WTC11 (cell line): ENCODE data around the gene RCL1. TPM values are rescaled to one million over a fixed set of nuclear protein-coding genes. Genes with fewer than 3 reads are reported as not detected.

Source experiments
- ATAC-seq: fragments of 200-7000 bp; cut with Tn5 transposase; 2 replicates; pipeline ENCODE4 v1.10.0; 2021; ENCODE audit warnings: mild to moderate bottlenecking, moderate library complexity
- CTCF ChIA-PET: fragments of 300-600 bp; sonication (Branson Sonifier 250); formaldehyde crosslinking; loops from one replicate; lab custom pipeline; 2021; ENCODE audit warnings: antibody characterized with exemption; lab: Charles Lee
- POLR2A ChIA-PET: fragments of 350-600 bp; sonication (Branson Sonifier 250); formaldehyde crosslinking; loops from one replicate; lab custom pipeline; 2021; ENCODE audit warnings: antibody characterized with exemption; lab: Charles Lee
- DNase-seq: peaks from one replicate; pipeline ENCODE4 v3.0.0; 2021; ENCODE audit warnings: low spot score
- H3K27ac Mint-ChIP-seq: 2 replicates; pipeline ENCODE4 v1.8.0; 2021; ENCODE audit warnings: mixed read lengths
- H3K27me3 Mint-ChIP-seq: 2 replicates; pipeline ENCODE4 v1.8.0; 2021; ENCODE audit warnings: low read depth, mild to moderate bottlenecking, moderate library complexity, mixed read lengths
- H3K36me3 Mint-ChIP-seq: 2 replicates; pipeline ENCODE4 v1.8.0; 2021; ENCODE audit warnings: mixed read lengths
- H3K4me1 Mint-ChIP-seq: 2 replicates; pipeline ENCODE4 v1.8.0; 2022; ENCODE audit warnings: mixed read lengths
- H3K4me3 Mint-ChIP-seq: 2 replicates; pipeline ENCODE4 v1.8.0; 2021; ENCODE audit warnings: mild to moderate bottlenecking, moderate library complexity, mixed read lengths
- H3K9me3 Mint-ChIP-seq: 2 replicates; pipeline ENCODE4 v1.8.0; 2021; ENCODE audit warnings: mixed read lengths
- AFF4 ChIP-seq: sonication (generic); formaldehyde crosslinking; IDR thresholded peaks from 2 replicates; pipeline ENCODE4 v1.8.1; 2023; ENCODE audit warnings: mild to moderate bottlenecking, missing genetic modification reagents, borderline replicate concordance
- ATF1 ChIP-seq: sonication (generic); formaldehyde crosslinking; IDR thresholded peaks from 2 replicates; pipeline ENCODE4 v1.8.1; 2023; ENCODE audit warnings: mild to moderate bottlenecking, moderate library complexity, missing genetic modification reagents
- ATF3 ChIP-seq: sonication (generic); formaldehyde crosslinking; conservative IDR thresholded peaks from 2 replicates; pipeline ENCODE4 v1.8.1; 2022; ENCODE audit warnings: mild to moderate bottlenecking, missing genetic modification reagents
- CBFB ChIP-seq: sonication (generic); formaldehyde crosslinking; IDR thresholded peaks from 2 replicates; pipeline ENCODE4 v1.8.1; 2022; ENCODE audit warnings: mild to moderate bottlenecking, low read depth, missing genetic modification reagents
- CREM ChIP-seq: sonication (generic); formaldehyde crosslinking; IDR thresholded peaks from 2 replicates; pipeline ENCODE4 v1.8.1; 2022; ENCODE audit warnings: mild to moderate bottlenecking, missing genetic modification reagents, moderate library complexity
- ELF4 ChIP-seq: sonication (generic); formaldehyde crosslinking; IDR thresholded peaks from 2 replicates; pipeline ENCODE4 v1.8.1; 2022; ENCODE audit warnings: low read depth, mild to moderate bottlenecking, moderate library complexity, missing genetic modification reagents
- EMX1 ChIP-seq: fragments of 250-450 bp; sonication (Bioruptor Pico); IDR thresholded peaks from 2 replicates; pipeline ENCODE4 v1.8.0; 2021; ENCODE audit warnings: mild to moderate bottlenecking
- ERG ChIP-seq: fragments of 250-450 bp; sonication (Bioruptor Pico); IDR thresholded peaks from 2 replicates; pipeline ENCODE4 v1.8.0; 2021; ENCODE audit warnings: mild to moderate bottlenecking
- FOXK1 ChIP-seq: sonication (generic); formaldehyde crosslinking; IDR thresholded peaks from 2 replicates; pipeline ENCODE4 v1.8.0; 2022; ENCODE audit warnings: mild to moderate bottlenecking, moderate library complexity, missing genetic modification reagents
- GABPB1 ChIP-seq: sonication (generic); formaldehyde crosslinking; IDR thresholded peaks from 2 replicates; pipeline ENCODE4 v1.8.1; 2023; ENCODE audit warnings: mild to moderate bottlenecking, missing genetic modification reagents
- GTF2I ChIP-seq: fragments of 250-450 bp; sonication (Bioruptor Pico); conservative IDR thresholded peaks from 2 replicates; pipeline ENCODE4 v1.4.0; 2021; ENCODE audit warnings: mild to moderate bottlenecking
- JUN ChIP-seq: sonication (generic); formaldehyde crosslinking; IDR thresholded peaks from 2 replicates; pipeline ENCODE4 v1.8.0; 2023; ENCODE audit warnings: mild to moderate bottlenecking, missing genetic modification reagents
- MAX ChIP-seq: sonication (generic); formaldehyde crosslinking; IDR thresholded peaks from 2 replicates; pipeline ENCODE4 v1.8.0; 2022; ENCODE audit warnings: mild to moderate bottlenecking, missing genetic modification reagents
- NFE2L1 ChIP-seq: sonication (generic); formaldehyde crosslinking; IDR thresholded peaks from 2 replicates; pipeline ENCODE4 v1.8.1; 2023; ENCODE audit warnings: missing genetic modification reagents
- NFYB ChIP-seq: sonication (generic); formaldehyde crosslinking; conservative IDR thresholded peaks from 2 replicates; pipeline ENCODE4 v1.8.0; 2022; ENCODE audit warnings: low read depth, missing genetic modification reagents
- OVOL2 ChIP-seq: fragments of 250-450 bp; sonication (Bioruptor Pico); IDR thresholded peaks from 2 replicates; pipeline ENCODE4 v1.9.0; 2021; ENCODE audit warnings: mild to moderate bottlenecking, borderline replicate concordance
- SMAD4 ChIP-seq: sonication (generic); formaldehyde crosslinking; IDR thresholded peaks from 2 replicates; pipeline ENCODE4 v1.8.0; 2022; ENCODE audit warnings: mild to moderate bottlenecking, missing genetic modification reagents
- TEAD4 ChIP-seq: sonication (generic); formaldehyde crosslinking; IDR thresholded peaks from 2 replicates; pipeline ENCODE4 v1.8.0; 2022; ENCODE audit warnings: mild to moderate bottlenecking, missing genetic modification reagents
- ZBTB21 ChIP-seq: sonication (generic); formaldehyde crosslinking; IDR thresholded peaks from 2 replicates; pipeline ENCODE4 v1.8.1; 2023; ENCODE audit warnings: mild to moderate bottlenecking, missing genetic modification reagents, borderline replicate concordance
- ZMAT4 ChIP-seq: fragments of 250-450 bp; sonication (Bioruptor Pico); IDR thresholded peaks from 2 replicates; pipeline ENCODE4 v1.9.0; 2021; ENCODE audit warnings: mild to moderate bottlenecking
- ZNF121 ChIP-seq: sonication (generic); formaldehyde crosslinking; IDR thresholded peaks from 2 replicates; pipeline ENCODE4 v1.8.0; 2023; ENCODE audit warnings: missing genetic modification reagents
- ZNF232 ChIP-seq: sonication (generic); formaldehyde crosslinking; IDR thresholded peaks from 2 replicates; pipeline ENCODE4 v1.8.0; 2022; ENCODE audit warnings: mild to moderate bottlenecking, missing genetic modification reagents
- ZNF317 ChIP-seq: sonication (generic); formaldehyde crosslinking; IDR thresholded peaks from 2 replicates; pipeline ENCODE4 v1.8.1; 2023; ENCODE audit warnings: low read depth, mild to moderate bottlenecking, moderate library complexity, missing genetic modification reagents, borderline replicate concordance
- ZNF396 ChIP-seq: fragments of 250-450 bp; sonication (Bioruptor Pico); IDR thresholded peaks from 2 replicates; pipeline ENCODE4 v1.8.0; 2021; ENCODE audit warnings: mild to moderate bottlenecking, moderate library complexity, borderline replicate concordance
- ZNF671 ChIP-seq: fragments of 250-450 bp; sonication (Bioruptor Pico); IDR thresholded peaks from 2 replicates; pipeline ENCODE4 v1.8.0; 2021; ENCODE audit warnings: mild to moderate bottlenecking
- ZSCAN18 ChIP-seq: fragments of 250-450 bp; sonication (Bioruptor Pico); IDR thresholded peaks from 2 replicates; pipeline ENCODE4 v2.1.2; 2022; ENCODE audit warnings: mild to moderate bottlenecking, moderate library complexity
- total RNA-seq: library from RNA; stranded (reverse); gene quantifications from 3 replicates; pipeline ENCODE4 v1.2.3, GENCODE V29; 2021

RCL1 gene
- total RNA-seq, 1 experiment from 2014 or later = 27.2 TPM

GRCh38 chr9:4890242-4890641, 97.5 kb downstream of the RCL1 start:
- no peak overlapping the region for H3K4me3 Mint-ChIP-seq
- DNase-seq = no peak
- CTCF ChIA-PET = no interaction called here
- peaks cover 5% of the 10 kb centered on the region for H3K36me3 Mint-ChIP-seq
- ATAC-seq = no peak
- TF ChIP-seq TEAD4 (CRISPR knock-in tag) = no peak
- TF ChIP-seq NFE2L1 (CRISPR knock-in tag) = no peak
- TF ChIP-seq ATF1 (CRISPR knock-in tag) = no peak
- TF ChIP-seq NFYB (CRISPR knock-in tag) = no peak
- no peak for TF ChIP-seq ZMAT4
- no peak for TF ChIP-seq ZSCAN18 (CRISPR knock-in tag)
- TF ChIP-seq, all 79 proteins: peak for 0
- no peaks in the 10 kb centered on the region for H3K27me3 Mint-ChIP-seq
- peaks cover 6% of the 10 kb centered on the region; the same call in 1 of the 2 replicates for H3K9me3 Mint-ChIP-seq
- peaks cover 11% of the 10 kb centered on the region for H3K4me1 Mint-ChIP-seq
- POLR2A ChIA-PET = no interaction called here
- H3K27ac Mint-ChIP-seq = no peak overlapping the region

GRCh38 chr9:4890929-4891328, 98.2 kb downstream of the RCL1 start:
- CTCF ChIA-PET = no interaction called here
- H3K9me3 Mint-ChIP-seq = peaks cover 6% of the 10 kb centered on the region; the same call in 1 of the 2 replicates
- DNase-seq (no peak), ATAC-seq (no peak)
- no peak for TF ChIP-seq TEAD4 (CRISPR knock-in tag)
- TF ChIP-seq GABPB1 (CRISPR knock-in tag) = no peak
- no peak for TF ChIP-seq MAX
- TF ChIP-seq FOXK1 (CRISPR knock-in tag) = no peak
- no peak for TF ChIP-seq OVOL2 (CRISPR knock-in tag)
- TF ChIP-seq AFF4 (CRISPR knock-in tag) = no peak
- no peak for TF ChIP-seq ZNF121 (CRISPR knock-in tag)
- no peak for TF ChIP-seq GTF2I (CRISPR knock-in tag)
- TF ChIP-seq JUN (CRISPR knock-in tag) = no peak
- H3K27ac Mint-ChIP-seq = no peak overlapping the region
- H3K27me3 Mint-ChIP-seq = no peaks in the 10 kb centered on the region
- no peak overlapping the region for H3K4me3 Mint-ChIP-seq
- POLR2A ChIA-PET = no interaction called here
- peaks cover 11% of the 10 kb centered on the region for H3K4me1 Mint-ChIP-seq
- peaks cover 3% of the 10 kb centered on the region for H3K36me3 Mint-ChIP-seq

- Mint-ChIP-seq H3K4me1 (peaks cover 11% of the 10 kb centered on the region), H3K27me3 (no peaks in the 10 kb centered on the region), H3K27ac (no peak overlapping the region), H3K36me3 (no peaks in the 10 kb centered on the region), H3K9me3 (peaks cover 6% of the 10 kb centered on the region; the same call in 1 of the 2 replicates), H3K4me3 (no peak overlapping the region)
- no peak for DNase-seq
- CTCF ChIA-PET = no interaction called here
- POLR2A ChIA-PET = no interaction called here
- ATAC-seq = no peak
- no peak for TF ChIP-seq EMX1 (CRISPR knock-in tag)
- TF ChIP-seq ZNF232 (CRISPR knock-in tag) = no peak
- TF ChIP-seq CBFB (CRISPR knock-in tag) = no peak
- no peak for TF ChIP-seq ERG (CRISPR knock-in tag)
- no peak for TF ChIP-seq FOXK1 (CRISPR knock-in tag)
- no peak for TF ChIP-seq ZNF396 (CRISPR knock-in tag)
- no peak for TF ChIP-seq ATF3 (CRISPR knock-in tag)
- no peak for TF ChIP-seq CREM (CRISPR knock-in tag)
- no peak for TF ChIP-seq ELF4 (CRISPR knock-in tag)
- TF ChIP-seq ZNF317 (CRISPR knock-in tag) = no peak
- no peak for TF ChIP-seq ZBTB21
- TF ChIP-seq ZNF671 (CRISPR knock-in tag) = no peak
- no peak for TF ChIP-seq SMAD4 (CRISPR knock-in tag)
- no peak for TF ChIP-seq ATF1 (CRISPR knock-in tag)
These were observed 98.9 kb downstream of the RCL1 start for GRCh38 chr9:4891674-4892073.
